Dermis microvascular lymphatic vessel endothelial cell (primary cell): ENCODE measurements around the gene SLC7A10. TPM values are rescaled to one million over a fixed set of nuclear protein-coding genes. Genes with fewer than 3 reads are reported as not detected.
A peak's percentile ranks its signal among the peaks of the same experiment; 100 is the strongest.
"Not testable (repeated sequence)": the region's sequence is repeated elsewhere in the genome, so short reads cannot be mapped to it uniquely, and the experiment has no call there.

Source experiments
- DNase-seq, 2 donors: peaks; one replicate each; pipeline versions ENCODE4 v3.0.0 to v3.0.0-alpha.2; 2010; ENCODE audit warnings: low read depth in 2 of 2
- total RNA-seq: library from RNA; depleted of rRNA; stranded (reverse); fragments of >200 nt; gene quantifications from 2 replicates; pipeline ENCODE4 v1.2.1, GENCODE V29; 2014

The SLC7A10 gene
- total RNA-seq, 1 donor from 2014 or later, result not detected

DNA sequence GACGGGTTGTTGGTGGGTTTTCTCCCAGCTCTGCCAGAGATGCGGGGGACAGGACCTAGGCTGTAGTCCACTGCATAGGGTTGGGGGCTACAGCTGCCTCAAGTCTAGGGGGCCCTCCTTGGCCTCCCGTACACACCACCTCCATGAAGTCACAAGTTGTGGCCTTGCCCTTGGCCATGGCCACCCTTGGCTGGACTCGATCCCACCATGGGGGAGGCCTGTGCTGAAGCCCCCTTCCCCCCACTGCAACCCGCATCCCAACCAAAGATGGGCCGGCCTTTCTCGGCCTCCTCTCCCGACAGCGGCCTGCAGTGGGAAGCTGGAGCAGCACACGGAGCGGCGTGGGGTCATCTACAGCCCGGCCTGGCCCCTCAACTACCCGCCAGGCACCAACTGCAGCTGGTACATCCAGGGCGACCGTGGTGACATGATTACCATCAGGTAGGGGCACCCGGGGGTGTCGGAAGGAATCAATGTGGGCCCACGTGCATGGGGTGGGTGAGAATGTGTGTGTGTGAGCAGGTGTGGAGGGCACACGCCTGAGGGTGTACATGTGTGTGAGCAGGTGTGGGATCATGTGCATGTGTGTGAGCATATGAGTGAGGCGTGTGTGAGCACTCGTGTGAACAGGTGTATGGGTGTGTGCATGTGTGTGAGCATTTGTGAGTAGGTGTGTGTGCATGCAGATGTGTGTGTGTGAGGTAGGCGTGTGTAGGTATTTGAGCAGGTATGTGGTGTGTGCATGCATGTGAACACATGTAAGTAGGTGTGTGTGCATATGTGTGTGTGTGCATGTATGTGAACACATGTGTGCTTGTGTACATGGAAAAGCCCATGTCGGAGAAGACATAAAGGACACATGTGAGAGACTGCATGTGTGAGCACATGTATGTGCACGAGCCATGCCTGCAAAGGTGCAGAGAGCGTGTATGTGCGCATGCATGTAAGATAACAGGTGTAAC lies 22.8 kb downstream of the SLC7A10 start:
- DNase-seq, result no peak

DNA sequence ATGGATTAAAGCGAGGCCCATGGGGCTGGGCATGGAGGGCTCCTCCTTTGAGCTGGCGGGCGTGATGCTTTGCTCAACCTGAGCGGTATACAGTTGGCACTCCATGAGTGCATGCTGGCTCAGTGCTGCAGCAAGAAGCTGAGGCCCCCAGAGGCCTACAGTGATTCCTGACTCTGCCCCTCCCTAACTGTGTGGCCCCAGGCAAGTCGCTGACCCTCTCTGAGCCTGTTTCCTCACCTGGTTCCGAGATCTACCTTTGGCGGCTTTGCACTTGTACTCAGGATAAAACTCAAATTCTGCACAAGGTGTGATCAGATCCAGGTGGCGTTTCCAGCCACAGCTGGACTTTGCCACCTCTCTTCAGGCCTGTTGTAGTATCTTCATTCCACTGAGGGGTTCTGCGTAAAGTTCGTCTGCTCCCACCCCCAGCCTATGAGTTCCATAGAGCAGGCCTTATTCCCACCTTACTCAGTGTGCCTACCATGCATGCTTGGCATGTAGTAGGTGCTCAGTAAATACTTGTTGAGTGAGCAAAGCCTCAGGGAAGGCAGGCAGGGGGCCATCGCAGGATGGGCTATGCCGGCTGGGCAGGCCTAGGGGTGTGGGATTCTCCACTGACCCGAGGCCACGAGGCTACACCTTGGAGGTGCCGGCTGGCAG lies 23.6 kb downstream of the SLC7A10 start:
- DNase-seq, result no peak

DNA sequence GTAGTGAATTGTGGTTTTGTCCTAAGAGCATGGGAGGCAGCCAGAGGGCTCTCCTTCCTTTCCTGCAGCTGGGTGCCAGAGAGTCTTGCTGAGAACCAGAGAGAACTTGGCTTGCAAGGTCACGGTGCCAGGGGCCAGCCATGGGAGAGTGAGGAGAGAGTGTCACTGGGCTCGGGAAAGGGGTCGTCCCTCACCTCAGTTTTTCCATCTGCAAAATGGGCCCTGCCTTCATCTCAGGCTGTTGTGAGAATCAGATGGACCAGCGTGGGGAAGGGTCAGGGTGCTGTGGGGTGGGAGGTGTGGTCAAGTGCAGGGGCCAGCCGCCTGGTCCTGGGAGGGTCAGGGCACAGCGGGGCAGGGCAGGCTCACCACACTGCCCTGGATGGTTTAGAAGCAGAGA lies 24.2 kb downstream of the SLC7A10 start:
- DNase-seq, result no peak

DNA sequence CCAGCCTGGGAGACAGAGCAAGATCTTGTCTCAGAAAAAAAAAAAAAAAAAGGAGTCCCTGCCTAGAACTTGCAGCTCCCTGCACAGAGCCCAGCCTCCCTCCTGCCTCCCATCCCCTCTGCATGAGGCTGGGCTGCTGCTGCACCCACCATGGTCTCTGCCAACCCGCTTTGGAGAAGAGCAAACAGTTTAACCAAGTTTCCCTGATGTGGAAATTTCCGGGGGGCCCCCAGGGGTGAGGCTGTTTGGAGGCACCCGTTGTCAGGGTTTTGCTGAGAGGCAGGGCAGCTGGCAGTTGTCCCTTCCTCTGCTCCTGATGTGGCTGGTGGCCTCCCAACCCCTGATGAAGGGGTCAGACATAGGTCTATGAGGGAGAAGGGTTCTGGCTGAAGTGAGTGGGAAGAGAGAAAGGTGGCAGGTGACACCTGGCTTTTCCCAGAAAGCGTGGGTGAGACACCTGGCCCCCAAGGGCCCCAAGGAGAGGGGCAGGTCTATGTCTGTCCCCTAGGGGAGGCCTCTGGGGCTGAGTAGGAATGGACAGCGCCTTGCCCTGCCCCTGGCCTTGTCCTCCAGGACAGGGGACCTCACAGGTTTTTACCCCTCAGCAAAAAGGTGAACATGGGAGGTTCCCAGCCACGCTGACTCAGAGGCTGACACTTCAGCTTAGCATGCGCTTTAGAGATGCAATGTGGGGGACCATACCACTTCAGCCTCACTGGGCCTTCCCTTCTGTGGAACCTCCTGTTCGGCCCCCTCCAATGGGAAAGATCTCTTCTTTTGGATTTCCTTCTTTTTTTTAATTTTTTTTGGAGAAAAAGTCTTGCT lies 26.0 kb downstream of the SLC7A10 start:
- DNase-seq, result no peak

DNA sequence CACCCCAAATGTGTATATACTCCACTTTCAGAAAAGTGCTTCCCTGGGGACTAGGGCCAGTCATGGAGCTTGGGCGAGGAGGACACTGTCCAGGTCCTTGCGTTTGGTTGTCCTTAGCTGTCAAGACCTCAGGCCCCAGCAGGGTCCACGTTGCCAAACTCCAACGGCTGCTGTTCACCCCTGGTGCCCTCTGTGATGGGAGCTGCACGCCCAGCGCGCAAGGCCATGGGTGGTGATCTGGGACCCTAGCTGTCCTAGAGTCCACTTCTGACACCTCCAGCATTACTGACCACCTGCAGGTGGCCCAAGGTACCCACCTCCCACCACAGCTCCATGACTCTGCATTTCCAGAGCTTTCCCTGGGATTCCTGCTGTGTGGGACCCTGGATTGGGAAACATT lies 27.5 kb downstream of the SLC7A10 start:
- no peak for DNase-seq

DNA sequence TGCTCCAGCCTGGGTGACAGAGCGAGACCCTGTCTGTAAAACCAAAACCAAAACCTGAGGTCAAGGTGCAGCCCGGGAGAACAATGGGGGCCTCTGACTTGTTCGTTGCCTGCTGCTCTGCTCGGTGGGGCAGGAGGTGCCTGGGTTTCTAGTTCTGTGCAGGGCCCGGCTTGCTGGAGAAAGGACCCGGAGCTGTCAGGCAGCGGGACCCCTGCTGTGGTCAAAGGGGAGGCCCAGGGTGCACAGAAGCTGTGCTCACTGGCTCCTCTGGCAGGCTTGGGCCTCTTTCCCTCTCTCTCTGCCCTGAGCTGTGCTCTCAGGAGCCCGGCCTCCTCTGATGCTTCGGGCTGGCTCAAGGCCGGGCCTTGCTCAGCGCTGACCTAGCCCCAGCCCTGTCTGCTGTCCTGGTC lies 28.1 kb downstream of the SLC7A10 start:
- no peak for DNase-seq

DNA sequence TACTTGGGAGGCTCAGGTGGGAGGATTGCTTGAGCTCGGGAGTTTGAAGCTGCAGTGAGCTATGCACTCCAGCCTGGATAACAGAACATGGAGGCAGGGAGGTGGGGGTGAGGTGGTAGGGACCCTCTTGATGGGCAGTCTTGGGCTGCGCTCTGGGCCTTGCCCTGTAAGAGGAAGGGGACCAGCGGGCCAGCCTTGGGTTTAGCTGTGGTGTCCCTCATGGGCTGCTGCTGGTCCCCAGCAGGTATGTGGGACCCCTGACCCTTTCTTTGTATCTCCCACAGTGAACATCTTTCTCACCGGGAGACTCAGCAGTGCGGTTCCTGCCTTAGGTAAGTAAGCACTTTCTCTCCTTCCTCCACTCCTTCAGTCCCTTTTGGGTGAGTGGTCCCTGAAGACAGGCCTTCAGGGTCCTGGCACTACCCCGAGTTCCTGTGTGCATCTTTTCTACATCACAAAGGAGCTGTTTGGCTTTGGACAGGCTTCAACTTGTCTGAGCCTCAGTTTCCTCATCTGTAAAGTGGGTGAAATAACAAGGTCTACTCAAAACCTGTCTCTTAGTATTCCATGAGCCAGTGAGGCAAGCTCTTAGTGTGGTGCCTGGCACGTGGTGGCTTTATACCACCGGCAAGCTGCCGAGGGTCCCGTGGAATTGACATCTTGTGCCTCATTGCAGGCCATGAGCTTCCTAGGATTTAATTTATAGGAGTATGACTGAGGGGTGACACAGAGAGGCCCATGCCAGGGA lies 29.0 kb downstream of the SLC7A10 start:
- DNase-seq, result no peak

DNA sequence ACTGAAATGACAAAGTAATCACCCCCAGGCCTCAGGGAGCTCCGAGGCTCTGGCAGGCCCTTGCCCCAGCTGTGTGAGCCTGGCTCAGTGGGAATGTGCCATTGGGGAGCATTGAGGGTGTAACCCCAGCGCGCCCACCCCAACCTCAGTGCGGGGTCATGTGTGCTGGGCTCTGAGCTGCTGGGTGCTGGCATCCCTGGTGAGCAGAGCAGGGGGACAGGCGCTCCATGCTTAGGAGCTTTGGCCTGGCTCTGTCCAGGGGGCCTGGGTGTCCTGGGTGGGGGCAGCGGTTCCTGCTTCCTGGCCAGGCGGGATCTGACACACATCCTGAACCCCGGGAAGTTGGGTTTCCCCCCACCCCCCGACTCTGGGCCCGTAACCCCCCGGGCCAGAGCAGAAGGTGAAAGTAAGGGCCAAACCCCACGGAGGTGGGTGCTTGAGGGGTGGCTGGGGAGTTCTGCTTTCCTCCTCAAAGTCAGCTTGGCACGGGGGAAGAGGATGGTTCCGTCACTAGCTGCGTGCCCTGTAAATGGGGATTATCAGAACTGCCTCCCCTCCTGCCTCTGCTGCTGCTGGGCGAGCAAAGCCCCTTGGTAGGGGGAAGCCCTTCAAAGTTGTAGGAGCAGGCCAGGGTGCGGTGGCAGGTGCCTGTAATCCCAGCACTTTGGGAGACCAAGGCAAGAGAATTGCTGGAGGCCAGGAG lies 29.9 kb downstream of the SLC7A10 start:
- no peak for DNase-seq

DNA sequence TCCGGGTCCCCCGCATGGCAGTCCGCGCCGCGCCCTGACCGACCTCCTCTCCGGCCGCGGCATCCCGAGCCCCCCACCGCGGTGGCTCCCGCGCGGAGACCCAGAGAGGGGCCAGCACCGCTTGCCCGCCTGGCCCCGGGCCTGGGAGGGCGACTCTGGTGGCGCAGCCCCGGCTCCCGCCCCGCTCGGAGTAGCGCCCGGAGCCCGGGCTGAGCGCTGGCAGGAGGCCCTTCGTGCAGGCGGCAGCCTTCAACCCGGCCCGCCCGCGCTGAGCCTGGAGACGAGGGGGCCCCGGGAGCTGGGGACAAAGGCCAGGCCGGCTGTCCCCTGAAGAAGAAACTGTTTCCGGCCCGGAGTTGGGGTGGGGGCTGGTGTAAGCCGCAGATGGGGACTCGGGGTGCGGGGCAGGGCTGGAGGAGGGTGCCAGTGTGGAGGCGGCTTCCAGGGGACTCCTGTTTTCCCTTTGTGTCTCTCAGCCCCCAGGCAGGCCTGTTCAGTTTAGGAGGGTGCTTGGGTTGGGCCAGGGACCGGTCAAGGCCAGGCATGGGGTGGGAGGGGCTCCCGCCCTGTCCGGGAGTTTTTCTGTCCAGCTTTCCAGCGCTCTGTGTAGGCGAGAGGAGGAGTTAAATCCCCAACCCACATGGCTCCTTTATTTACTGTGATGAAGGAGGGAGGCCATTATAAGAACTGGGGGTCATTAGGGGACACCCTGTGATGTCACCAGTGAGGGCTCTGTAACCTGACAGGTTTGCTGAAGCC lies 30.6 kb downstream of the SLC7A10 start:
- no peak for DNase-seq

DNA sequence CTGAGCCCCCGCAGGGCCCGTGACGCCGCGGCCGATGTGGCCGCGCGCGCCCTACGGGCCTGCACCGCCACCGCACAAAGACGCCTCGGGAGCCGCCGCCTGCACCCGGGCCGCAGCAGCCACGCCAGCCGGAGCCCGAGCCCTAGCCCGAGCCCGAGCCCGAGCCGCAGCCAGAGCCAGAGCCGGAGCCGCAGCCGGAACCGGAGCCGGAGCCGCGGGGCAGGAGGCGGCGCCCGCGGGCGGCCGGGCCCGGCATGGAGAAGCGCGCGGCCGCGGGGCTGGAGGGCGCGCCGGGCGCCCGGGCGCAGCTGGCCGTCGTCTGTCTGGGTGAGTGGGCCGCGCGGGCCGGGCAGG lies 31.1 kb downstream of the SLC7A10 start:
- no peak for DNase-seq

DNA sequence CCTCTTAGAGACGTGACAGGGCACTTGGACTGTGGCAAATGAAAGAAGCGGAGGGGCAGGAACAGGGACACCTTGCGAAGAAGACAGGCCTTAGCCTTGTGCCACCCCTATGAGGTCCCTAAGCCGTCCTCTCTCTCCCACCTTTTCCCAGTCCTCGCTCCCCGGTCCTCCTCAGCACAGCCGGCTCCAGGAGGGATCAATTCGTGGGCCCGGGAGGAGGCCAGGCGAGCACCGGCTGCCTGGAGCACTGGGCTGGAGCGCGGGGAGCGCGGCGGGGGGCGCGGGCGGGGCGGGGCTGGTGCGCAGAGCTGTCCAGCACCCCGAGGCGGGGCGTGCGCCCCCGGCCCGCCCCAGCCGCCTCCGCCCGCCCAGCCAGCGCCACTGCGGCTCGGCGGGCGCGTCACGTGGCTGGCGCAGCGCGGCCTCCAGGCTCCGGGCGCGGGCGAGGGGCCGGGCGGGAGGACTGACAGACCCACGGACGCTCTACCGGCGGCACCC lies 31.7 kb downstream of the SLC7A10 start, which contains the start of gene LRP3:
TSS of gene LRP3 (plus strand) at position 466 of the 498 bp plus-strand sequence. CDS start 456 bp downstream, outside the sequence.
- DNase-seq, result peak in 1 of 2 donors; percentile 55

DNA sequence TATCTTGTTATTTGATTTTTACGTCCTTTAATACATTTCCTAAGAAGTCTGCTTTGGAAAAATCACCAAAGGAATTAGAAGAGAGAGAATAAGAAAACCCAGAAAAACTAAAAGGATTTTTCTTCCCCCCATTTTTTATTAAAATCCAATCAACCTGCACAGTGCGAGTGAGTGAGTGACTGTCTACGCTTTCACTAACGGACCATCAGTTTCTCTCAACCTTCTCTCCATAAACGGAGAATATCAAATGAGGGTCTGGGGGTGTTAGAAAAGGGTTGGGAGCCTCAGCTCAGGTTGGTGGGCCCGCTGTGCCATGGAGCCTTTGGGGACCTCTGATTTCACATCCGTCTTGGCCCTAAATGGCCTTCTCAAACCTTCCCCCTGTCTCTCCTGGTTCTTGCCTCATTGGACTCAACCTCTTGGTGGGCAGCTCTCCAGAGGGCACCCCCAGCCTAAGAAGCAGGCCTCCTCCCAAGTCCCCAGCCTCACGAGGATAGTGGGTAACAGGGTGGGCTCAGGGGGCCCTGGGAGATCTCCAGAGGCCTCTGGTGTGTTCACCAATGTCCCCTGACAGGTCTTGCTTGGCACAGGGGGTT lies 32.3 kb downstream of the SLC7A10 start:
- no peak for DNase-seq

DNA sequence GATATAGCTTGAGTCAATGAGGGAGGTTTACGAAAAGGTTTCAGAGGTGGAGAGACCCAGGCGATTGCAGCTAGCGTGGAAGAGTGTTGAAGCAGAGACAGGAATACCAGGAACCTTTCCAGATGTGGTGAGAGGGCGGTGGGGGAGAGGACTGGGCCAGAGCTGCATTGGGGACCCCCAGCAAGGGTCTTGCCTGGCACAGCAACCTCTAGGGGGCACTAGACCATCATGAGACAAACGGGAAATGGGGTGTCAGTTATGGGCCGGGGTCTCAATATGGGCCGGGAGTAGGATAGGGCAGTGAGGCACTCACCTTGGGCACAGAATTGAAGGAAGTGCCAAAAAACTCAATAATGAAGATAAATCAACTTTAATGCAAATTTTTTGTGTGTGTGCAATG lies 33.6 kb downstream of the SLC7A10 start:
- DNase-seq, result no peak

DNA sequence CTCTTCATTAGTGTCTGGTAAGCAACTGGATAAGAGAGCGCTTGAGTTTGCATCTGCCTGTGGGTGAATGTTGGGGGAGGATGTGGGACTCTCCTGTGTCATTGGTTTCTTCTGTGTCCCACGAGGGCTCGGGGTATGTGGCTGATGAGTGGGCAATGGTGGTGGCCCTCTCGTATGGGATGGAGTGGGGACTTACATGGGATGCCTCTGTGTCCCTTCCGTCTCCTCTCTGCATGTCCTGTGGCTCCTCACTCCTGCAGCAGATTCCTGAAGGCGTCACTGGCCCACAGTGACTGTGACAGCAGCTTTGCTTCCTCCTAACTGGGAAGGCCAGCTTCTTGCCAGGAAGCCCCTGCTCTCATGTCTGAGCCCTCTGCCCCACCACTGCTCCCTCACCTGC lies 34.1 kb downstream of the SLC7A10 start:
- no peak for DNase-seq

DNA sequence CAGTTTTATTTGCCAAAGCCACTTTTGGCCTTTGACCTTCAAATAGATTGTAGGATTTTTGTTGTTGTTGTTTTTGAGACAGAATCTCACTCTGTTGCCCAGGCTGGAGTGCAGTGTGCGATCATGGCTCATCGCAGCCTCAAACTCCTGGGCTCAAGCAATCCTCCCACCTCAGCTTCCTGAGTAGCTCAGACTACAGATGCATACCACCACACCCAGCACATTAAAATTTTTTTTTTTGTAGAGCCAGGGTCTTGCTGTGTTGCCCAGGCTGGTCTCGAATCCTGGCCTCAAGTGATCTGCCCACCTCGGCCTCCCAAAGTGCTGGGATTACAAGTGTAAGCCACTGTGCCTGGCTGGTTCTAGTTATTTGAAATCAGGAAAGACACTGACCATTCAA lies 34.6 kb downstream of the SLC7A10 start:
- not testable (repeated sequence) for DNase-seq

DNA sequence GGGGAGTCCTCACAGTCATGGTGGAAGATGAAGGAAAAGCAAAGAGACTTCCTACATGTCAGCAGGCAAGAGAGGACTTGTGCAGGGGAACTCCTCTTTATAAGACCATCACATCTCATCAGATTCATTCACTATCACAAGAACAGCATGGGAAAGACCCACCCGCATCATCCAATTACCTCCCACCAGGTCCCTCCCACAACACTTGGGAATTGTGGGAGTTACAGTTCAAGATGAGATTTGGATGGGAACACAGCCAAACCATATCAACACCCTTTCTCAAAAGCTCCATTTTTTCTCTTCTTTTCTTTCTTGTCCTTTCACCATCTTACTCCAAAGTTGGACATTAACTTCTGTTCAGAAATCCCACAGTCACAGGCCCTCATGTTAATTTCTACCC lies 36.2 kb downstream of the SLC7A10 start:
- no peak for DNase-seq

DNA sequence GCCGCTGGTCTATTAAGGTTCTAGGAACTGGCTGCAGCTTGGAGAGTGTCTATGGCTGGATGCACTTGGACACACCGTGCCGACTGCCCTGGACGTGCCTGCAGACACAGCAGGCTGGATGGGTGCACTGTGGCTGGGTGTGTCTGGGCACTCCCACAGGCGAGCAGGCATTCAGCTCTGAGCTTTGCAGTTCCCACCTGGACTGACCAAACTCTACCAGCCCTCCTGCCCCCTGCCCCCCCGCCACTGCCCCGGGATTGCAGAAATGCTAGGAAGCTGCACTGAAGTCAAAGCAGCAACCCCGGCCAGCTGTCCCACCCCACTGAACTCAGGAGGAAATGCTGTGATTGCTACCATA lies 38.5 kb downstream of the SLC7A10 start:
- DNase-seq, result no peak

DNA sequence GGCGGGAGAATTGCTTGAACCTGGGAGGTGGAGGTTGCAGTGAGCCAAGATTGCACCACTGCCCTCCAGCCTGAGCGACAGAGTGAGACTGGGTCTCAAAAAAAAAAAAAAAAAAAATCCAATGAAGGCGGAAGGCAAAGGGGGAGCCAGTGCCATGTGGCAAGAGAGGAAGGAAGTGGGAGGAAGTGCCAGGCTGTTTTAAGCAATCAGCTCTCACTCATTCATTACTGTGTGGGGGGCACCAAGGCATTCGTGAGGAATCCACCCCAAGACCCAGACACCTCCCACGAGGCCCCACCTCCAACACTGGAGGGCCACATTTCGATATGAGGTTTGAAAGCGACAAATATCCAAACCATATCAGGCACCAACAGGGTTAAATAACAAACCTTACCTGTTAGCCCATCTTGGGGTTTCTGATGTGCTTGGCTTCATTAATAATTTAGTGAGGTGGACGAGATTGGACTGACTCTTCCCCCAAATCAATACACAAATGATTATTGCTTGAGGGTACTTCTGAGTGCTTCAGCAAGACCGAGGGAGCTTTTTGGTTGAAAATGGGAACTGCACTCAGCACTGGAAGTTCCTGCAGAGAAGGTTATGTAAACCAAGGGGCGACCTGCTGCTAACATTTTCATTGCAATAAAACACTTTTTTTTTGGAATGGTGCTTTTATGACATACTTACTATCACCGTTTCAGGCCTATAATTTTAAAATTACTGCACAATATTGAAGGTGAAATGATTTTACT lies 39.0 kb downstream of the SLC7A10 start:
- no peak for DNase-seq
